Measurements from ENCODE around the gene RERE.

DNA sequence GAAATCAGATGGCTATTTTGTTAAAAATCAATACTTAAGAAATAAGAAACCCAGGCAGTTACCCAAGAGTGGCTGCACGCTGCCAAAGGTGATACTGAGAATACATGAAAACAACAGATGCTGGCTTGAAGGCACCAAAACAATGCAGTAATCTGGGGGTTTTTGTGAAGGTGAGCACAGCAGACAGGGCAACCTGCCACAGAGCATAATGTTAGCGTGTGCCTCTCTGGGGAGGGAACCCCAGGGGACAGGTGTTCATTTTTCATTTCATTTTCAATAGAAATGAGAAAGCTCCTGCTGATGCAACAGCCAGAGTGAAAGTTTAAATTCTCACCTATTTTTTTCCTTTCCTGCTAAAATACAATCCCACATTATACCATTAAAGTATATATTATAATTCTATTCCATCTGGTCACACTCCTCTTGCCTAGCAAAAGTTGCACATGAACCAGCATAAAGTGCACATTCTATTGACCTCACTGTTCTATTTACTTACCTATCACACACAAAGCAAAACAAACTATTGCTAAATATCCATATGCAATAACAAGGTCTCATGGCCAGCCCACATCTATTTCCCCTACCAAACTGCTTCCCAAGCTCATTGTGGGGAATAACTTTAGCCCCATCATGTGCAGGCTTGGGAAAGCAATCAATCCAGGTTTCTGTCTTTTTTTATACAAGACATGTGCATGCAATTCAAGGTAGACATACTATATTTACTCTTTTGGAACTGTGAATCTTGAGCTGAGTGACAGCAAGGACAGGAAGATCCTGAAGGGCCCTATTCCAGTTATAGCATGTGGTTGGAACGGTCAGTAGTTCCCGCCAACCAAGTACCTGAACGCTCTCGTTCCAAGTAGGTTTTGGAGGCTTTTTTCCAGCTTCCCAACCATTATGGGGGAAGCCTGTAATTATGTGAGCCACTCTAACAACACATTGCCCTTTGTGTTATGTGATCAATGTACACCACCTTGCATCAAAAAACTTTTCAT is 173.6 kb downstream of the RERE start:
- TF ChIP-seq, protein P1, sequence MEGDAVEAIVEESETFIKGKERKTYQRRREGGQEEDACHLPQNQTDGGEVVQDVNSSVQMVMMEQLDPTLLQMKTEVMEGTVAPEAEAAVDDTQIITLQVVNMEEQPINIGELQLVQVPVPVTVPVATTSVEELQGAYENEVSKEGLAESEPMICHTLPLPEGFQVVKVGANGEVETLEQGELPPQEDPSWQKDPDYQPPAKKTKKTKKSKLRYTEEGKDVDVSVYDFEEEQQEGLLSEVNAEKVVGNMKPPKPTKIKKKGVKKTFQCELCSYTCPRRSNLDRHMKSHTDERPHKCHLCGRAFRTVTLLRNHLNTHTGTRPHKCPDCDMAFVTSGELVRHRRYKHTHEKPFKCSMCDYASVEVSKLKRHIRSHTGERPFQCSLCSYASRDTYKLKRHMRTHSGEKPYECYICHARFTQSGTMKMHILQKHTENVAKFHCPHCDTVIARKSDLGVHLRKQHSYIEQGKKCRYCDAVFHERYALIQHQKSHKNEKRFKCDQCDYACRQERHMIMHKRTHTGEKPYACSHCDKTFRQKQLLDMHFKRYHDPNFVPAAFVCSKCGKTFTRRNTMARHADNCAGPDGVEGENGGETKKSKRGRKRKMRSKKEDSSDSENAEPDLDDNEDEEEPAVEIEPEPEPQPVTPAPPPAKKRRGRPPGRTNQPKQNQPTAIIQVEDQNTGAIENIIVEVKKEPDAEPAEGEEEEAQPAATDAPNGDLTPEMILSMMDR (IDR thresholded peaks at IDR 0.05; ENCODE audit: insufficient read depth, low read length, poor library complexity, severe bottlenecking) = no peak
- TF ChIP-seq EZH2phosphoT487 (conservative IDR thresholded peaks at IDR 0.05; ENCODE audit: low read length) = no peak

Measured in SU-DHL-6 (cell line).